HEK293T (cell line): ENCODE results near the gene EIF4G1.
"Not testable (repeated sequence)": the region's sequence is repeated elsewhere in the genome, so short reads cannot be mapped to it uniquely, and the experiment has no call there.

Experiments
- BHLHE40 ChIP-seq: fragments of 450-650 bp; IDR thresholded peaks from 2 replicates; pipeline ENCODE4 v1.6.1; 2016; ENCODE audit warnings: mild to moderate bottlenecking, moderate library complexity, borderline replicate concordance
- ELF4 ChIP-seq: fragments of 450-650 bp; IDR thresholded peaks from 2 replicates; pipeline ENCODE4 v1.6.1; 2017; ENCODE audit warnings: antibody characterized with exemption
- FOXK2 ChIP-seq: fragments of 450-650 bp; IDR thresholded peaks from 2 replicates; pipeline ENCODE4 v1.6.1; 2016; ENCODE audit warnings: mild to moderate bottlenecking
- FOXM1 ChIP-seq: fragments of 450-650 bp; IDR thresholded peaks from 2 replicates; pipeline ENCODE4 v1.6.1; 2017; ENCODE audit warnings: mild to moderate bottlenecking, borderline replicate concordance
- HDGF ChIP-seq: fragments of 450-650 bp; IDR thresholded peaks from 2 replicates; pipeline ENCODE4 v1.6.1; 2017; ENCODE audit warnings: antibody characterized with exemption, borderline replicate concordance
- L3MBTL2 ChIP-seq: fragments of 450-650 bp; conservative IDR thresholded peaks from 2 replicates; pipeline ENCODE4 v1.6.1; 2016; ENCODE audit warnings: mild to moderate bottlenecking
- NFRKB ChIP-seq: fragments of 450-650 bp; IDR thresholded peaks from 2 replicates; pipeline ENCODE4 v1.6.1; 2016; ENCODE audit warnings: mild to moderate bottlenecking, moderate library complexity
- PKNOX1 ChIP-seq: fragments of 450-650 bp; IDR thresholded peaks from 2 replicates; pipeline ENCODE4 v1.6.1; 2016
- SP1 ChIP-seq: fragments of 450-650 bp; IDR thresholded peaks from 2 replicates; pipeline ENCODE4 v1.6.1; 2017
- SUZ12 ChIP-seq: fragments of 450-650 bp; IDR thresholded peaks from 2 replicates; pipeline ENCODE4 v1.6.1; 2016; ENCODE audit warnings: mild to moderate bottlenecking
- TARDBP ChIP-seq: fragments of 450-650 bp; IDR thresholded peaks from 2 replicates; pipeline ENCODE4 v1.6.1; 2016
- ZNF384 ChIP-seq: fragments of 450-650 bp; IDR thresholded peaks from 2 replicates; pipeline ENCODE4 v1.6.1; 2016

- not testable (repeated sequence) for TF ChIP-seq ELF4, SP1, FOXM1, ZNF384, NFRKB, BHLHE40, FOXK2, L3MBTL2, PKNOX1, TARDBP, HDGF, SUZ12
Observed at GRCh38 chr3:184267249-184267648, 47.2 kb upstream of the EIF4G1 start.
